ENCODE measurements around the gene KRTAP9-2. TPM values are rescaled to one million over a fixed set of nuclear protein-coding genes. Genes with fewer than 3 reads are reported as not detected.
"Not testable (repeated sequence)": the region's sequence is repeated elsewhere in the genome, so short reads cannot be mapped to it uniquely, and the experiment has no call there.

The KRTAP9-2 gene
- not detected in 2 replicates for total RNA-seq (2014; rRNA removed; shearing (Covaris generic))

DNA sequence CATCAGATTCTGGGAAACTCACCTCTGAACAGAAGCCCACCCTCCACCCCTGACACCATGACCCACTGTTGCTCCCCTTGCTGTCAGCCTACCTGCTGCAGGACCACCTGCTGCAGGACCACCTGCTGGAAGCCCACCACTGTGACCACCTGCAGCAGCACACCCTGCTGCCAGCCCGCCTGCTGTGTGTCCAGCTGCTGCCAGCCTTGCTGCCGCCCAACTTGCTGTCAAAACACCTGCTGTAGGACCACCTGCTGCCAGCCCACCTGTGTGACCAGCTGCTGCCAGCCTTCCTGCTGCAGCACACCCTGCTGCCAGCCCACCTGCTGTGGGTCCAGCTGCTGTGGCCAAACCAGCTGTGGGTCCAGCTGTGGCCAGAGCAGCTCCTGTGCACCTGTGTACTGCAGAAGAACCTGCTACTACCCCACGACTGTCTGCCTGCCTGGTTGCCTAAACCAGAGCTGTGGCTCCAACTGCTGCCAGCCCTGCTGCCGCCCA is at the start of gene KRTAP9-2:
TSS of gene KRTAP9-2 (plus strand) at position 51 of the 498 bp plus-strand sequence. CDS start at position 58, 7 bp downstream.
- not testable (repeated sequence) for H3K27ac ChIP-seq; H3K4me3 ChIP-seq; H3K27me3 ChIP-seq (replicated peaks); H3K9me3 ChIP-seq (replicated peaks); DNase-seq (ENCODE audit: low read depth in 1 of 2, low spot score in 2 of 2); H3K36me3 ChIP-seq; H3K4me1 ChIP-seq (replicated peaks)

DNA sequence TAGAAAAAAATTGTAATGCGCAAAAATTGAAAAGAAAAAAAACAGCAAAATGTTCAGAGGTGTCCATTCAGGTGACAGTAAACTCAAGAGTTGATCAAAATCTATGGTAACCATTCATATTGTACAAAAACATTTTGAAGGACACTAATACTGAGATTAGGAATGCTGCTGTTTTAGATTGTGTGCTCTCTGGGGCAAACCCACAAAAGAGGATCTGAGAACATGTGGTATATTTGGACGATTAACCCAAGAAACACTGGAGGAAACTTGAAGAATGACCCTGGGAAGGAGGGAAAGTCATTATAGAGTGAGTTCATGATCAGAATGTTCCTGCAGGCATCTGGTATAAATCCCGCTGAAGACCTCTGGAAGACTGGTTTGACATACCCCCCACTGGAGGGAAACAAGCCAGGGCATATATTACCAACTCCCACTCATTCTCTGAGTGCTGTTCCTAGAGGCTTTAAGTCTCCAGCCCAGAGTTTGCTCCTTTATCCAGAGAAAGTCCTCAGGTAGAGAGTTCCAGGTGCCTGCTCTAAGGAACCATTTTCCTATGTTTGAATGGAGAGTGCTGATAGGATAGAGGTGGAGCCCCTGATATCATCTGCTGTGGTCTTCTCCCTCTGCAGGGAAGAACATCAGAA is 49.6 kb upstream of the KRTAP9-2 start:
- H3K27me3 ChIP-seq (replicated peaks) = no peaks in the 10 kb centered on the region; the same call in 1 of the 2 replicates
- no peak for DNase-seq (ENCODE audit: low read depth in 1 of 2, low spot score in 2 of 2)
- no peaks in the 10 kb centered on the region for H3K36me3 ChIP-seq
- H3K27ac ChIP-seq = no peak overlapping the region
- H3K4me3 ChIP-seq = no peak overlapping the region
- H3K4me1 ChIP-seq (replicated peaks) = no peaks in the 10 kb centered on the region
- no peaks in the 10 kb centered on the region for H3K9me3 ChIP-seq (replicated peaks)

- H3K27ac ChIP-seq = no peak within 1 kb of the TSS
- H3K9me3 ChIP-seq (replicated peaks) = no peaks in the 10 kb centered on the region
- no peaks in the 10 kb centered on the region for H3K36me3 ChIP-seq
- H3K4me3 ChIP-seq = no peak within 1 kb of the TSS
- DNase-seq (ENCODE audit: low read depth in 1 of 2, low spot score in 2 of 2) = no peak
- no peaks in the 10 kb centered on the region for H3K4me1 ChIP-seq (replicated peaks)
- no peaks in the 10 kb centered on the region; the same call in 1 of the 2 replicates for H3K27me3 ChIP-seq (replicated peaks)
Observed at GRCh38 chr17:41177727-41178271, 48.6 kb upstream of the KRTAP9-2 start, which contains the start of gene KRTAP4-2. Gene KRTAP4-2 (minus strand): TSS chr17:41178221. CDS start chr17:41178164, 57 bp downstream.

GRCh38 chr17:41178341-41178740 is 48.1 kb upstream of the KRTAP9-2 start:
- no peak overlapping the region for H3K27ac ChIP-seq
- no peaks in the 10 kb centered on the region; the same call in 1 of the 2 replicates for H3K27me3 ChIP-seq (replicated peaks)
- H3K4me3 ChIP-seq = no peak overlapping the region
- H3K36me3 ChIP-seq = no peaks in the 10 kb centered on the region
- DNase-seq (ENCODE audit: low read depth in 1 of 2, low spot score in 2 of 2) = no peak
- H3K4me1 ChIP-seq (replicated peaks) = no peaks in the 10 kb centered on the region
- no peaks in the 10 kb centered on the region for H3K9me3 ChIP-seq (replicated peaks)

- no peaks in the 10 kb centered on the region for H3K4me1 ChIP-seq (replicated peaks)
- H3K36me3 ChIP-seq = no peaks in the 10 kb centered on the region
- DNase-seq (ENCODE audit: low read depth in 1 of 2, low spot score in 2 of 2) = no peak
- H3K27me3 ChIP-seq (replicated peaks) = no peaks in the 10 kb centered on the region; the same call in 1 of the 2 replicates
- H3K9me3 ChIP-seq (replicated peaks) = no peaks in the 10 kb centered on the region
- no peak overlapping the region for H3K27ac ChIP-seq
- H3K4me3 ChIP-seq = no peak overlapping the region
Observed at GRCh38 chr17:41178843-41179616, 47.4 kb upstream of the KRTAP9-2 start.

DNA sequence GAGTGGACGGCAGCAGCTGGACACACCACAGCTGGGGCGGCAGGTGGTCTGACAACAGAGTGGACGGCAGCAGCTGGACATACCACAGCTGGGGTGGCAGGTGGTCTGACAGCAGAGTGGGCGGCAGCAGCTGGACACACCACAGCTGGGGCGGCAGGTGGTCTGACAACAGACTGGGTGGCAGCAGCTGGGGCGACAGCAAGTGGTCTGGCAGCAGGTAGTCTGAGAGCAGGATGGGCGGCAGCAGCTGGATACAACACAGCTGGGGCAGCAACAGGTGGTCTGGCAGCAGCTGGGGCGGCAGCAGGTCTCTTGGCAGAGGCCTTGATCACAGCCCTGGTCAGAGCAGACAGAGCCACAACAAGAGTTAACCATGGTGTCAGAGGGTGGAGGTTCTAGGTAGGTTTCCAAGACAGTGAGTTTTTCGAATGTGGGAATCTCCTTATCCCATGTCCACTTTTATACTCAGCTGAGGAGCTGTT is 41.9 kb upstream of the KRTAP9-2 start, which contains the start of gene KRTAP4-1:
TSS of gene KRTAP4-1 (minus strand) at position 432 of the 482 bp plus-strand sequence. CDS start at position 375, 57 bp downstream.
- Histone ChIP-seq H3K9me3 (replicated peaks) (no peaks in the 10 kb centered on the region), H3K4me1 (replicated peaks) (no peaks in the 10 kb centered on the region), H3K27me3 (replicated peaks) (peaks cover 13% of the 10 kb centered on the region; the same call in 1 of the 2 replicates), H3K27ac (no peak within 1 kb of the TSS), H3K4me3 (no peak within 1 kb of the TSS), H3K36me3 (no peaks in the 10 kb centered on the region)
- DNase-seq (ENCODE audit: low read depth in 1 of 2, low spot score in 2 of 2) = no peak

- Histone ChIP-seq H3K27ac (no peak overlapping the region), H3K27me3 (replicated peaks) (peaks cover 13% of the 10 kb centered on the region; the same call in 1 of the 2 replicates), H3K36me3 (no peaks in the 10 kb centered on the region), H3K9me3 (replicated peaks) (no peaks in the 10 kb centered on the region), H3K4me1 (replicated peaks) (no peaks in the 10 kb centered on the region), H3K4me3 (no peak overlapping the region)
- no peak for DNase-seq (ENCODE audit: low read depth in 1 of 2, low spot score in 2 of 2)
Observed at GRCh38 chr17:41185001-41185400, 41.4 kb upstream of the KRTAP9-2 start.

- H3K27me3 ChIP-seq (replicated peaks) = peaks cover 13% of the 10 kb centered on the region; the same call in 1 of the 2 replicates
- H3K9me3 ChIP-seq (replicated peaks) = no peaks in the 10 kb centered on the region
- H3K36me3 ChIP-seq = no peaks in the 10 kb centered on the region
- H3K27ac ChIP-seq = no peak overlapping the region
- DNase-seq (ENCODE audit: low read depth in 1 of 2, low spot score in 2 of 2) = no peak
- no peaks in the 10 kb centered on the region for H3K4me1 ChIP-seq (replicated peaks)
- no peak overlapping the region for H3K4me3 ChIP-seq
Observed at GRCh38 chr17:41186872-41187271, 39.6 kb upstream of the KRTAP9-2 start.

DNA sequence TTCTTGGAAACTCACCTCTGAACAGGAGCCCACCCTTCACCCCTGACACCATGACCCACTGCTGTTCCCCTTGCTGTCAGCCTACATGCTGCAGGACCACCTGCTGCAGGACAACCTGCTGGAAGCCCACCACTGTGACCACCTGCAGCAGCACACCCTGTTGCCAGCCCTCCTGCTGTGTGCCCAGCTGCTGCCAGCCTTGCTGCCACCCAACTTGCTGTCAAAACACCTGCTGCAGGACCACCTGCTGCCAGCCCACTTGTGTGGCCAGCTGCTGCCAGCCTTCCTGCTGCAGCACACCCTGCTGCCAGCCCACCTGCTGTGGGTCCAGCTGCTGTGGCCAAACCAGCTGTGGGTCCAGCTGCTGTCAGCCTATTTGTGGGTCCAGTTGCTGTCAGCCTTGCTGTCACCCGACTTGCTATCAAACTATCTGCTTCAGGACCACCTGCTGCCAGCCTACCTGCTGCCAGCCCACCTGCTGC is 36.6 kb upstream of the KRTAP9-2 start, which contains the start of gene KRTAP9-1:
TSS of gene KRTAP9-1 (plus strand) at position 51 of the 482 bp plus-strand sequence. CDS start at position 51, 0 bp downstream.
- peaks cover 13% of the 10 kb centered on the region; the same call in 1 of the 2 replicates for H3K27me3 ChIP-seq (replicated peaks)
- not testable (repeated sequence) for H3K9me3 ChIP-seq (replicated peaks); H3K4me3 ChIP-seq; H3K4me1 ChIP-seq (replicated peaks); DNase-seq (ENCODE audit: low read depth in 1 of 2, low spot score in 2 of 2); H3K27ac ChIP-seq; H3K36me3 ChIP-seq

DNA sequence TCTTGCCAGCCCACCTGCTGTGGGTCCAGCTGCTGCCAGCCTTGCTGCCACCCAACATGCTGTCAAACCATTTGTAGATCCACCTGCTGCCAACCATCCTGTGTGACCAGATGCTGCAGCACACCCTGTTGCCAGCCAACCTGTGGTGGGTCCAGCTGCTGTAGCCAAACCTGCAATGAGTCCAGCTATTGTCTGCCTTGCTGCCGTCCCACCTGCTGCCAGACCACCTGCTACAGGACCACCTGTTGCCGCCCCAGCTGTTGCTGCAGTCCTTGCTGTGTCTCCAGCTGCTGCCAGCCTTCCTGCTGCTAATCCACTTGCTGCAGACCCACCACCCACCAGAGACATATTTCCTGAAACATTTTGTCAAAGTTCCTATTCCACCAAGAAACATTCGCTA is 36.1 kb upstream of the KRTAP9-2 start:
- no peak for DNase-seq (ENCODE audit: low read depth in 1 of 2, low spot score in 2 of 2)
- Histone ChIP-seq H3K36me3 (no peaks in the 10 kb centered on the region), H3K27me3 (replicated peaks) (peaks cover 13% of the 10 kb centered on the region; the same call in 1 of the 2 replicates), H3K27ac (no peak overlapping the region), H3K4me3 (no peak overlapping the region), H3K4me1 (replicated peaks) (no peaks in the 10 kb centered on the region), H3K9me3 (replicated peaks) (no peaks in the 10 kb centered on the region)

- no peak for DNase-seq (ENCODE audit: low read depth in 1 of 2, low spot score in 2 of 2)
- Histone ChIP-seq H3K4me3 (no peak overlapping the region), H3K36me3 (no peaks in the 10 kb centered on the region), H3K27ac (no peak overlapping the region), H3K9me3 (replicated peaks) (no peaks in the 10 kb centered on the region), H3K27me3 (replicated peaks) (no peaks in the 10 kb centered on the region; the same call in 1 of the 2 replicates), H3K4me1 (replicated peaks) (no peaks in the 10 kb centered on the region)
Observed at GRCh38 chr17:41196068-41196467, 30.4 kb upstream of the KRTAP9-2 start.

GRCh38 chr17:41199421-41200078 is 26.9 kb upstream of the KRTAP9-2 start:
- H3K9me3 ChIP-seq (replicated peaks) = no peaks in the 10 kb centered on the region
- H3K27ac ChIP-seq = no peak overlapping the region
- no peaks in the 10 kb centered on the region for H3K27me3 ChIP-seq (replicated peaks)
- no peak overlapping the region for H3K4me3 ChIP-seq
- DNase-seq (ENCODE audit: low read depth in 1 of 2, low spot score in 2 of 2) = no peak
- H3K4me1 ChIP-seq (replicated peaks) = no peaks in the 10 kb centered on the region
- H3K36me3 ChIP-seq = no peaks in the 10 kb centered on the region

All from SJSA1 (cell line).